Activated CD8-positive, alpha-beta memory T cell treated with anti-CD3 and anti-CD28 coated beads for 48 hours (primary cell): ENCODE data around the gene SNRNP40.

Experiments used
- DNase-seq, 3 experiments: peaks; one replicate each; pipeline ENCODE4 v3.0.0-alpha.2; 2020; ENCODE audit warnings: low read depth in 2 of 3, low spot score in 2 of 3

The SNRNP40 gene

DNA sequence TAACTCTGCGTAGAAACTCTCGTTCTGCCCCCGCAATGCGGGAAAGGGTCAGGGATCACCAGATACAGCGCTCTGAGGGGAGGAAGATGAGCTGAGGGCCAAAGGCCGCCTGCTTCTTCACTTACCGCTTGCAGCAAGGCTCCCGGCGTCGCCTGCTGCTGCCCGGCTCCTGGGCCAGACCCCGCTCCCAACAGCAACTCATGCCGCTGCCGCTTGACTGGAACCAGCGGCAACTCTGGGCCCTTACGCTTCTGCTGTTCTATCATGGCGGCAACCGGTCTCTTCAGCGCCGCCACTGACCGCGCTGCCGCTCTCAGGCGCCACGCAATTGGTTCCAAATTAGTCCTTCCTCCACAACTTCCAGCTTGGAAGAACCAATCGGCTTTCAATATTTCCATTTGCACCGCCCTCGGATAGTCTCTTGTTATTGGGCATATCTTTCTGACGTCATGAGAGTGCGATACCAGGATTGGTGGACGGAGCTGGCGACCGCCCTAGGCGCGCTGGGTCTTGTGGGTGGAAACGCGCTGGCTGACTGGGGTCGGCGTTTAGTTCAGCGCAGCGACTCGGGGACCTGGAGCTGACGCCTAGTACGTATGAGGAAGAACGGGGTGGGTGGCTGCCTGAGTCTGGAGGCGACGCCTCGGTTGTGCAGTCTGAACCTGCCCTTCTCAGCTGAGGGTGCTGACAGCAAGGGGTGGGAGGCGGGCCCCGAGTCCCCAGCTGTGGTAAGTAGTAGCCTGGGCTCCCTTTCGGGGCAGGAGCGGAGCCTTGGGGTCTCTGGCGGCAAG is at the start of gene SNRNP40, which contains the start of gene ZCCHC17:
SNRNP40 (minus strand) TSS at position 303 of the 791 bp plus-strand sequence; CDS start at position 266, 37 bp downstream.
ZCCHC17 (plus strand) TSS at position 547 of the 791 bp plus-strand sequence. CDS start 13,067 bp downstream, outside the sequence.
- peak; percentile 61 to 85 (median 71) for DNase-seq

DNA sequence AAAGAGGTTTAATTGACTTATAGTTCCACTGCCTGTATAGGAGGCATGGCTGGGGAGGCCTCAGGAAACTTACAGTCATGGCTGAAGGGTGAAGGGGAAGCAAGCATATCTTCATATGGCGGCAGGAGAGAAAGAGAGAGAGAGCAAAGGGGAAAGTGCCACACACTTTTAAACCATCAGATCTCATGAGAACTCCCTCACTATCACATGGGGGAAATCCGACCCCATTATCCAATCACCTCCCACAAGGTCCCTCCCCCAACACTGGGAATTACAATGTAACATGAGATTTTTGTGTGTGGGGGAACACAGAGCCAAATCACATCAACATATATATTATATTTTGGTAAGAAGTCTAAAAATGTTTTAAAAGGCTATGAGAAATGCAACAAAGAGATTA is 49.0 kb upstream of the SNRNP40 start:
- DNase-seq: no peak

DNA sequence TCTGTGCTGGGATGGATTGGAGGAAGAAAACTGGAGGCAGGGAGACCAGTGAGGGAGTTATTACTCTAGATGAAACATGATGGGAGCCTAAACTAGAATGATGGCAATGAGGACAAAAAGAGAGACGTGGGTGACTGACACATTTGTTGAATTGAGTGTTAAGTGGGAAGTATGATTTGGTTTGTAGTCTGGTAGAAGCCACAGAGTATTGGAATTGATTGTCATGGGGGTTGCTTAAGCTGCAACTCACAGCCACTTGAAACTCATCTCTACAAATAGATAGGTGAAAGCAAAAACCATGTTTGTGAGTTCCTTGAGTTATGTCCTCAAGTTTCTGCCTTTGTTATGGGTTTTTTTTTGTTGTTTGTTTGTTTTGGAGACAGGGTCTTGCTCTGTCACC is 47.9 kb upstream of the SNRNP40 start:
- no peak for DNase-seq

DNA sequence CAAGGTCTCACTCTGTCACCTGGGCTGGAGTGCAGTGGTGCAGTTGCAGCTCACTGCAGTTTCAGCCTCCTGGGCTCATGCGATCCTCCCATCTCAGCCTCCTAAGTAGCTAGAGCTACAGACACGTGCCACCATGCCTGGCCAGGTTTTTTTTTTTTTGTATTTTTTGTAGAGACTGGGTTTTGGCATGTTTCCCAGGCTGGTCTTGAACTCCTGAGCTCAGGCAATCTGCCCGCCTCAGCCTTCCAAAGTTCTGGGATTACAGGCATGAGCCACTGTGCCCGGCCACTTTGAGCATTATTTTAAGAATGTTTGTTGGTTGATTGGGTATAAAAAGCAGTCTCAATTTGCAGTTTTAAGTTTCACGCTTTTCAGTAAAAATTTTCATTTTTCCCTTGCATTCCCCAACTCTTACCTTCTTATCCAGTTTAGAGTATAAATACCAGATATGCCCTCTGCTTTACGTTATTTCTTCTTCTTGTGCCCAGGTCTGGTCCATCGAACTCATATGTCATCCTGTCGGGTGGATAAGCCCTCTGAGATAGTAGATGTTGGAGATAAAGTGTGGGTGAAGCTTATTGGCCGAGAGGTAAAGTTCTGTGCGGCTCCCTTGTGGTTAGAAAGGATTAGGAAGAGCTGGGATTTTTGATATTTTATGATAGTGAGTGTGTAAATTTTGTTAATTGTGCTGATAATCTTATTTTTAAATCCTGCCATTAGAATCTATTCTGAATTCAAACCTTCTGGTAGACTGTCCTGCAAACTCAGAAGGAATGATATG is 40.3 kb upstream of the SNRNP40 start:
- no peak for DNase-seq

DNA sequence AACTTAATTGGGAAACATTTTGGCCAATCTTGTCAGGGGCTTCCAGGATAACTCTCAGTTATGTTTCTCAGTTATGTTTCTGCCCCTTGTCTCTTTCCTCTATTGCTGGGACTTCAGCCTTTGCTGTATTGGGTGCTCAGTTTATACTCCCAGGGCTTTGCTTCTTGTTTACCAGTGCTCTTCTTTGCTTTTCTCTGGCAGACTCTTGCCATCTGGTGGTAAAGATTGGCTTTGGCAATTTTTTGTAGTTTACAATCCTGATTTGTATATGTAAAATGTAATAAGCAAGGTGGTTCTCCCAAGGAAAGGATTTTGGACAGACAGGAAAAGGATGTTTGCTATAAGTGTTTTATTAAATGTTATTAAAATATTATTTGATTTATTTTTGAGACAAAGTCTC is 38.4 kb upstream of the SNRNP40 start:
- no peak for DNase-seq

DNA sequence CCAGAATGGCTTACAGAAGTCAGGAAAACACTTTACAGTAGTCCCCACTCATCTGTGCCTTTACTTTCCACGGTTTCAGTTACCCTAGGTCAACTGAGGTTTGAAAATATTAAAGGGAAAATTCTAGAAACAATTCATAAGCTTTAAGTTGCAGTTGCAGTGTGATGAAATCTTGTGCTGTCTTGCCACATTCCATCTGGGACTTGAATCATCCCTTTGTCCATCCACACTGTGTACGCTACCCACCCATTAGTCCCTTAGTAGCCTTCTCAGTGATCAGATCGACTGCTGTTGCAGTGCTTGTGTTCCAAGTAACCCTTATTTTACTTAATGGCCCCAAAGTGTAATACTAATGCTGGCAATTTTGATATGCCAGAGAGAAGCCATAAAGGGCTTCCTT is 30.8 kb upstream of the SNRNP40 start:
- no peak for DNase-seq

DNA sequence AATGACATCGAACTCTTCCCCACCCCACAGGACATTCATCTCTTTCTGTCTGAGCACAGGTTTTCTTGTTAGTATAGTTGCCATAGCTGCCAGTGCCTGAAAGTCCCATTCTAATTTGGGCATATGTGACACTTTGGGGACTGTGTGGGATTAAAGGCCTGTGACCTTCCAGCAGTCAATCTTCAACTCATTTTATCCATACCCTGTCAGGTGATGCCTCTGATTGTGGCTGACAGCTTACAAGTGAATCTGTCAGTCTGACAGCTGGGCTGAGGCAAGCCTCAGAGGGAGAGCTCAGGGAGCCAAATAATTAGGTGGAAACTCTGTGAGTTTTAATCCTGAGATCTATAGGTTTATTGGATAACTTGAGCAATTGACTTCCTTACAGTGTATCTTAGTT is 29.9 kb upstream of the SNRNP40 start:
- no peak for DNase-seq

DNA sequence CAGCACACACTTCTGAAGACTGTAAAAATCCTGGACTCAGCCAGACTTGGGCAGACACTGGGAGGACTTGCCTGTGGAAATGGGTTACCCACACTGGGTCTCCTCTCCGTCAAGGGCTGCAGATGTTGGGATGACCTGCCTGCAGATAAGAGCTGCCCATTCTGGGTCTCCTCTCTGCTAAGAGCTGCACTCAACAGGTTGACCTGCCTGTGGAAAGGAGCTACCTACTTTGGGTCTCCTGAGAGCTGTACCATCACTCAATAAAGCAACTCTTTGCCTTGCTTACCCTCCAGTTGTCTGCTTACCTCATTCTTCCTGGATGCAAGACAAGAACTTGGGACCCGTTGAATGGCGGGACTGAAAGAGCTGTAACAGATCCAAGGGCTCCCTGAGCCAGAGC is 28.4 kb upstream of the SNRNP40 start:
- no peak for DNase-seq

DNA sequence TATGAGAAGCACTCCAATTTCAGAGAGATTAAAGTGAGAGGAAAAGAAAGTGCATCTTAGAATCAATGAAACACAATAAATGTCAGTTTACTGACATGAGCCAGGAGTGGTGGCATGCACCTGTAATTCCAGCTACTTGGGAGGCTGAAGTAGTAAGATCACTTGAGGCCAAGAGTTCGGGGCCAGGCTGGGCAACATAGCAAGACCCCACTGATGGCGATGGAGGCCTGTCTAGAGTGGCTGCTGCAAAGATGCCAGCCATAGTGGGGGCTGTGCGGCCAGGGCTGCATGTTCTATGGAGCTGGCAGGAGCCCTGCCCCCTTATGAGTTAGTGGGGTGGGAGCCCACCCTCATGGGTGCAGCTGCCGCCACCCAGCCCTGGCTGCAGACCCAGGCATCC is 27.5 kb upstream of the SNRNP40 start:
- DNase-seq: no peak

DNA sequence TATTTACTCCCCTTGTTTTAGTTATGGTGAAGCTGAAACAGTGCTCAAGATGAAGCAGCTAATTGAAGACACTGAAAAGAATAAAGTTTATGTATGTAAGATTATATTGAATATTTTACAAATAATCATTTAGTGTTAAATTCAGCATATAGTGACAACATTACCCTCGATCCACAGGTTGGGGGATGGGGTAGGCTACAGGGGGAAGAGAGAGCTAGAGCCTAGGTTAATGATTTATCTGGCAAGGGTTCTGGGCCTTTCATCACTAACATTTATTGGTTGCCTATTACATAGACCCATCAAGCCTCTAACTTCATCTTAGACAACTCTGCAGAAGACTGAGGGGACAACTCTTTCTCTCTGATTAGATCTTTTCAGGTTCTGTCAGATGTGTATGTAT is 21.6 kb upstream of the SNRNP40 start:
- DNase-seq: no peak

DNA sequence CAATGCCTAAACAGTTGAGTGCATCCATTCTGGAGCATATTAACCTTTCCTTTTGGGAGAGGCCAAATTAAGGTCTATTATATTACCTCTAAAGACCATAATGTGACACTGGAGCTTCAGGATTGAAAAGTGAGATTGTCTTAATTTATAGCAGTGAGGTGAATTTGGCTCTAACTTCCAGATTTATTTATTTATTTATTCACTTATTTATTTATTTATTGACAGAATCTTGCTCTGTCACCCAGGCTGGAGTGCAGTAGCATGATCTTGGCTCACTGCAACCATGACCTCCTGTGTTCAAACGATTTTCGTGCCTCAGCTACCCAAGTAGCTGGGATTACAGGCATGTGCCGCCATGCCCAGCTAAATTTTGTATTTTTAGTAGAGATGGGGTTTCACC is 19.3 kb upstream of the SNRNP40 start:
- no peak for DNase-seq

DNA sequence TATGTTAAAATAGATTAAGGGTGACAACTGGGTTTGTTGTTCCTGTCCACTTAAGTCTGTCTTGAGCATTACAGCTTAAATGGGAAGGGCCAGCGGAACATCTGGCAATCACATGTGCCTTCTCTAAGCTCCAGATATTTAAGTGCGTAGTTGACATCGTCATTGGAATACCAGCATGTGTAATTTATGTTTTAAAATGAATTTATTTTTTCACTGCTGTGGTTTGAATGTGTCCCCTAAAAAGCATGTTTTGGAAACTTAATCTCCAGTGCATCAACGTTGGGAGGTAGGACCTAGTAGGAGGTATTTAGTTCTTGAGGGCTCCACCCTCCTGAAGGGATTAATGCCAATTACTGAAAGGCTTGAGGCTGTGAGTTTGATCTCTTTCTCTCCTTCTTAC is 13.6 kb upstream of the SNRNP40 start:
- no peak for DNase-seq

DNA sequence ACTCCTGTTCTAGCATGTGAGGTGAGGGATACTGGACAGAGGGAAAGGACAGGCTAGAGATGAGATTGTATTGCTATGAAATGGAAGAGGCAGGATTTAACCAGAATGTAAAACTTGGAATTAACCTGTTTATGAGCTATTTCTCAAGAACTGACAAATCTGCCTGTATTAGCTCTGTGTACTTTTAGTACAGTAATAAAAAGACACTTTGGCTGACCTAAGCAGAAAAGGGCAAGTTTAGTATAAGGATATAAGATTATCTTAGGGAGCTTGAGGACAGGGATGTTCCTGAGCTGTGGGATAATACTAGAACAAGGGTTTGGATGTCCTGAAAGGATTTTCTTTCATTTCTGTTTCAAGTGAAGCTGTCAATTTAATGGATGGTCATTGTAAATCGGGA is 11.4 kb upstream of the SNRNP40 start:
- DNase-seq: no peak

DNA sequence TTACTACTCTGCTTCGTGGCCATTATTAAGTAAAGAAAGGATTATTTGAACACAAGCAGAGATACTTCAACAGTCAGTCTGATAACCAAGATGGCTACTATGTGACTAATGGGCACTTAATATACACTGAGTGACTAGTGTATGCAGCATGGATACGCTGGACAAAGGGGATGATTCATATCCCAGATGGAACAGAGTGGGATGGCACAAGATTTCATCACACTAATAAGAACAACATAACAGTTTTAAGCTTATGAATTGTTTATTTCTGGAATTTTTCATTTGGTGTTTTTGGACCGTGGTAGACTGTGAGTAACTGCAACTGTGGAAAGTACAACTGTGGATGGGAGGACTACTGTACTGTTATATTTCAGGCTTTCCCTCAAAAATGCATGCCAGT is 9.7 kb upstream of the SNRNP40 start:
- no peak for DNase-seq

DNA sequence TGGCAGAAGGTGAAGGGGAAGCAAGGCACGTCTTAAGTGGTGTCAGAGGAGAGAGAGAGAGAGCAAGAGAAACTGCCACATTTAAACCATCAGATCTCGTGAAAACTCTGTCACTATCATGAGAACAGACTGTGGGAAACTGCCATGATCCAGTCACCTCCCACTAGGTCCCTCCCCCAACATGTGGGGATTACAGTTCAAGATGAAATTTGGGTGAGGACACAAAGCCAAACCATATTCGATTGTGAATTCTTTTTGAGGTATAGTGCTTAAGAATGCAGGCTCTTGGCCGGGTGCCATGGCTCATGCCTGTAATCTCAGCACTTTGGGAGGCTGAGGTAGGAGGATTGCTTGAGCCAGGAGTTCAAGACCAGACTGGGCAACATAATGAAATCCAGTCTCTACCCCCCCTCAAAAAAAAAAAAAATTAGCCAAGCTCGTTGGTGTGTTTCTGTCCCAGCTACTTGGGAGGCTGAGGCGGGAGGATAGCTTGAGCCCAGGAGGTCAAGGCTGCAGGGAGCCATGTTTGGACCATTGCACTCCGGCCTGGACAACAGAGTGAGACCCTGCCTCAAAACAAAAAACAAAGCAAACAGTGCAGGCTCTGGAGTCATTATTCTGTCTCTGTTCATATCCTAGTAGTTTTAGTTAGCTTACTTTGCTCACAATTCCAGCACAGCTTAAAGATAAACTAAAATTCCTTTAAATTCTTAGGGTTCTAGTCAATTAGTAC is 6.3 kb upstream of the SNRNP40 start:
- DNase-seq: no peak

DNA sequence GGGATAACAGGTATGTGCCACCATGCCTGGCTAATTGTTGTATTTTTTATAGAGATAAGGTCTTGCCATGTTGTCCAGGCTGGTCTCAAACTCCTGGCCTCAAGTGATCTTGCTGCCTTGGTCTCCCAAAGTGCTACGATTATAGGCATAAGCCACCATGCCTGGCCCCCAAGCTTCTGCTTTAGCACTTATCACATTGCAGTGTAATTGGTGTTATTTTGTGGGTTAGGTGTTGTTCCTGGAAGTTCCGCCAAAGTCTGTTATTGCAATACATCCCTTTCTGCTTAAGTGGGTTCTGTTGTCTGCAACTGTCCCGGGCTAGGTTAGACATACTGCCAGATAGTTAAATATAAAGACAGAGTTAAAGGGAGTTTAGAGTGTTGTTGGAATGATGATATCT is 3.6 kb upstream of the SNRNP40 start:
- no peak for DNase-seq

DNA sequence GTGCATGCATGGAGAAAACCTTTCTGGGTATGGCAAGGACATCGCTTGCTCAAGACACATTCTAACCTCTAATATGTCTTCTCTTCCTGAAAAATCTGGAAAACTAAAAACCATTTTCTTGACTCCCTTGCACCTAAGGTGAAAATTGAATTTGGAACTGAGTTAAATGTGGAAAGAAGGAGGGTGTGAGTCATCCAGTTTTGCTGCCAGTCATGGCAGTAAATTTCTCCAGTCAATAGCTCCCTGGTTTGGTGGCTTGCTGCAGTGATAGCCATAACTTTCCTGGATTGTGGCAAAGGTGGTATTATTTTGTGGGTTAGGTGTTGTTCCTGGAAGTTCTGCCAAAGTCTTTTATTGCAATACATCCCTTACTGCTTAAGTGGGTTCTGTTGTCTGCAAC is 2.8 kb upstream of the SNRNP40 start:
- no peak for DNase-seq

DNA sequence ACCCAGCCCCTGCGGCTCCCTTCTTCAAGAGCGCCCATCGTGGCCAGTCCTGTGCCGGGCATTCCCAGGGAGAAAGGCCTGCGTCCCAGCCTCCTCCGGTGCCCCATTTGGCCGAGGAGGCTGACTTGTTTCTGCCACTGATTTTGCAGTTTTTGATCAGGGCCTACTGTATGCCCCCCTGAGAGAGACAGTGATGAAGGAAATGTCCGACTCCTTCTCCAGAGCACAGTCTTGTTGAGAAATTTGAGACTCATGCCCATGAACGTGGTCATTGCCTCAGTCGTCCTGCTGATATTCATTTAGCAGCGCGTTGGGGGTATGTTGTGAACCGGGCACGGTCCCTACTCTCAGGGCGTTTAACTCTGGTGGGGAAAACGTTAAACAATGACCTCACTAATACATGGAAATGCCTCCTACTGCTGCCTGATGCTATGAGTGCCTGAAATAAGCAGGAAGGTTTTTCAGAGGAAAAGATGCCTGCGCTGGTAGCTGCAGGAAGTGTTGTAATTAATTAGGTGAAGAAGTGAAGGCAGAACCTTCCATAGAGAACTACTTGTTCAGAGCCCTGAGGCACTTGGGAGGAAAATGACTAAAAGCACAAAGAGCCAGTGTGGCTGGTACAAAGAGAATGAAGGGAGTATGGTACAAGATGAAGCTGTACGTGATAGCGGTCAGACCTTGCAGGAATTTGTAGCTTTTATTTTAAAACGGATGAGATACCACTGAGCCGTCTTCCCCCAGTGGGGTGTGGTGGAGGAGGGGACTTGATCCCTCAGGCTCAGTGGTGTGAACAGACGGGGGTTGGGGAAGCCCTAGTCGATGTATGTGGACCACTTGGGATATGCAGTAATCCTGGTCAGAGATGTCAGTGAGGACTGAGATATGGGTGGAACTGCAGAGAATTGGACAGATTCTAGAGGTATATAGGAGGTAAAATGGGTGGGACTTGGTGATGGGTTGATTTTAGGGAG is 974 bp upstream of the SNRNP40 start:
- DNase-seq: no peak

DNA sequence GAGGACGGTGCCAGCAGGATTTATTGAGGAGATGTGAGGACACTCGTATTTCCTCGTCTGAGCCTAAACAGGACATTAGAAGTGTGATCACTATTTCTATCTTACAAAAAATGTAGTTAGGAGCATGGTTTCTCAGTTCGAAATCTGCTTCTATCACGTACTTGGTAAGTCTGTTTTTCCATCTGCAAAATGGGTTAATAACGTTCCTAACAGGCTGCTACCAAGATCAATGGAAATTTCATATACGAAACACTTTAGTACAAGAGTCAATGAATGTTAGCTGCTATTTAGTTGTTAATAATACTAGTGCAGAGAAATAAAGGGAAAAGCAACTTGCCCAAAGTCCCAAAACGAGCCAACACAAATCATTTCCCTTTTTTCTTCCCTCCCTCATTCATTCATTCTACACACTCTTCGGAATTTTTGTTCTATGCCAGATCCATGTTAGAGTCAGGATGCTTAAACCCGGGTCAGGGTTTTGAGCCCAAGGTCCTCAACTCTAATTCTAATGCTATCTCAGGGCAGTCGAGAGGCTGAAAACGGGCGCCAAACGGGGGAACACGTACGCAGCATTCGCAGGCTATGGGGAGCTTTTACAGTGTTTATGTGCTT is 608 bp downstream of the SNRNP40 start:
- DNase-seq: no peak

DNA sequence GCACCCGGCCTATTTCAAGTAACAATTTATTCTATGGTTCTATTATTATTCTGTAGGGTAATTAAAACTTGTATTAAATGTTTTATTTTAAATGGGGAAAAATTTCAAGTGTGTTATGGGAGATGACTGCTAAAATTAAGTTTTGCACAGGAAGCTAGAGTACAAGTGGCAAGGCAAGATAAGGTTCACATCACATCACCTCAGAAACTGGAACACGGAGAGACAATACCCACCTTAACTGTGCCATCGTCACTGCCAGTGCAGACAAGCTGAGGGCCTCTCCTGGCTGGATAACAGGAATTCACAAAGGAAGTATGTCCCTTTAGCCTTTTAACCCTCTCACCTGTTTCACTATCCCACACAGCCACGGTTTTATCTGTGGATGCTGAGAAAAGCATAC is 7.6 kb downstream of the SNRNP40 start:
- no peak for DNase-seq
